ENCODE measurements around the gene RGS7.

DNA sequence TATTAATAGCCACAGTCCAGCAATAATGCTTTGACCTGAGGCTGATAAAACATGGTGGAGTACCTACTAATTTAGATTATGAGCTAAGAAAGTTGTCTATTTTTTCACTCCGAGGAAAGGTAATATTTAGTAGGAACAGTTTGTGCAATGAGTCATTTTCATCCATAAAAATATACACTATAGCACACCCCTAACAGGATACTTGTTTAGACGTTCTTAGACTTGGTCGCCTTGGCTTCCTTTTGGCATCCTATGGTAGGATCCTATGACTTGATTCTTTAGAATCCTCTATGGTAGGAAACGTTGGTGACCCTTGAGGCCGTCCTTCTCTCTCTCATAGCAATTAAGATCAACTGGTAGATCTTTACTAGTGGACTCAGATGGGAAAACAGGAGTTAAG lies 81.8 kb downstream of the RGS7 start:
- TF ChIP-seq CTCF (conservative IDR thresholded peaks at IDR 0.05; ENCODE audit: low read length) (no peak), EZH2phosphoT487 (IDR thresholded peaks at IDR 0.05; ENCODE audit: borderline replicate concordance) (no peak)
